T-helper 2 cell (primary cell): ENCODE measurements around the gene PKP4.

Source experiments
- DNase-seq, 5 experiments: peaks; one replicate each; pipeline versions ENCODE4 v3.0.0 to v3.0.0-alpha.2; 2012 to 2022

PKP4 gene

DNA sequence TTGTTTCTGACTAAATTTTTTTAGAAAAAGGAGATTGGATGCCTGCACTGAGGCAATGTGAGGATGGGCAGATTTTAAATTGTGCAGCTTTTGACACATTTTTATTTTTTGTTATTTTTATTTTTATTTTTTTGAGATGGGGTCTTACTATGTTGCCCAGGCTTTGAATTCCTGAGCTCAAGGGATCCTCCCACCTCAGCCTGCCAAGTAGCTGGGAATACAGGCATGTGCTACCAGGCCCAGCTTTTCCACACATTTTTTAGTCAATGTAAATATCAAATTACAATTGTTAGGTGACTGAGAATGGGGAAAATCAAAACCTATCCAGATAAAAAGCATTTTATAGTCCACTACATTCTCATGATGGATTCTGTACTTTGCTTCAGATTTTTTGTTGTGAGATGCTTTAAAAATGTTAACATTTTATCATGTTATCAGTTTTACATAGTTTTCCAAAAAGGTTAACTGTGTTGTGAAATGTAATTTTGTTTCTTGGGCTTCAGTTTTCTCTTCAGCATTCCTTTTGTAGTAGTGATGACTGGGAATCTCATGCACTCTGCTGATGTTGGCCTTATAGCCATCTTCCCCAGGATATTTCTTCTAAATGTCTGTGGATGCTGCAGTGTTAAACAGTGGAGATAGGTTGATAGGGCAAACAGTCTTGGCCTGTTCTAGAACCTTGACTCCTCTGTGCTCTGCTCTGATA is 41.4 kb downstream of the PKP4 start:
- no peak for DNase-seq

DNA sequence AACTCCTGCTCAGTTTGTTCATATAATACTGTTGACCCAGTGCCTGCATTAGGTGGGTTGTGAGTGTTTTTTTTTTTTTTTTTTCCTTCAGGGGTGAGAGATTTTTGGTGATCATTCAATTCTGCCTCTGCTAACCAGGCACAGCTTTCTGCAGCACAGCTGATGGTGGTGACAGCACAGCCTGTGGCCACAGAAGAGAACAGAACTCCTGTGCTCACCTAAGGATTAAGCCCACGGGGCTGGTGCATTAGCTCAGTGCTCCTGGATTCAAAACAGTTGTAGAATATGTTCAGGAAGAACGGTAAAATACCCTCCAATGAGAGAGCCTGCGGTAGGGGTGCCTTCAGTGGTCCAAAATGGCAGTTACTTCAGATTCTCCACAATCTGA is 42.0 kb downstream of the PKP4 start:
- peak in 1 of 5 experiments; percentile 12 for DNase-seq

DNA sequence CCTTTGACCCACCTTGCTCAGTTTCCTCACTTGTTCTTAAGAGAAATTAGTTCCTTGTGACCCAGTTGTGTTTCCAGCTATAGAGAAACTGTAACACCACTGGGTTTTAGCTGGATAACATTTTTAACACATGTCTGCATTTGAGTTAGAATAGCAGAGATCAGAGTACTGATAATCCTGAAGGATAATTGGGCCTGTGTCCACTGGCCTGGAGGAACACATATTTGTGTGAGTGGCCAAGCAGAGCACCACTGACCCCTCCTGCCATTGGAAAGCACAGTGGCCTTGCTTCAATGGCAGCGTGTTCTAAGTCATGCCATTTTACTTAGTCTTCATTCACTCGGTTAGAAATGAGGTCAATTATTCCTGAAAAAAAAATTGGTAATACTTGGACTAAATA is 42.6 kb downstream of the PKP4 start:
- no peak for DNase-seq

DNA sequence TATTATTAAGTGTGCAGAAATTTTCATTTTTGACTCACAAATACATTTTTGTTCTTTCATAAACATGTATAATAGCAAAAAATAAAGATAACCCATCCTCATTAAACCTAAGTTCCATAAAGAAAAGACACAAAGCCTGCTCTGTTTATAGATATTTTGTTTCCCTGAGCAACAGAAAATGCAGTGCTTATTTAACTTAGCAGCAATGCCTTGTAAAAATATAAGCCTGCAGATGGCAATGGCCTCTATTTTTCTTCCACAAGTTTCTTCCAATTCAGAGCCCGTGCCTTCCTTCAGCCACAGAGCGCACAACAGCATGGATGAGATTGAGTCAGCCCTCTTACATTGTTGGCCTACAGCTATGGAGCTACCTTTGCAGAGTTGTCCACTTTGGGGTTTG is 43.6 kb downstream of the PKP4 start:
- DNase-seq = no peak

DNA sequence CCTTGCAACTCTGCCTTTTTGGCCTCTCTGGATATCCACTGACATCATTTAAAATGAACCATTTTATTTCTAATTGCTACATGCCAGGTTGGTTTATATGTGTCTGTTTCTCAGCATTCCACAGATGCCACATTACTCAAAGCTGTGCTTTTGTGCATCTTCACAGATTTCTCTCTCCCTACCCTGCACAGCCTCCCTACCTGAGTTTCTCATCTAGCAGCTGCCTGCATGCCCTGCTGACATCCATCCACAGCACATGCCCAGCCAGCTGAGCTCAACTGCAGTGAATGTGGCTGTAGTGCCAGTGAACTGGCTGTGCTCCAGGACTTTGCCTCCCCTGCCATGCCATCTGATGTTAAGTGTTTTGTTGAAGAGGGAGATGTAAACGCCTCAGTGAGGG is 44.5 kb downstream of the PKP4 start:
- DNase-seq = no peak

DNA sequence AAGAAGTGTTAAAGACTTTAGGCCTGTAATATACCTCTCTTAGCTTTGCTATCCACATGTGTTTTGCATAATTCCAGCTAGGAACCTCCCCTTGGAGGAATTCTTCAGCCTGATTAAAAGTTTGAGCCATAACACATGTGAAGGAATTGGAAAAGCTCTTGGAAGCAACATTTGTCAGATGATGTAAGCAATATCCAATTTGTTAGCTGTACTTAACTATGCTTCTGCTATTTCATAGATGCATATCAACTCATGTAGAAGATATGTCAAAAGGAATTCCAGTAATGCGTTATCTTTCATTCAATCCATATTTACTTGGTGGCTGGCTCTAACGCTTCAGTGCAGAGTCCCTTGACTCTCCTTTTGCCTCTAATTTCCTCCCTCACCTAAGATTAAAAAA is 46.2 kb downstream of the PKP4 start:
- no peak for DNase-seq

DNA sequence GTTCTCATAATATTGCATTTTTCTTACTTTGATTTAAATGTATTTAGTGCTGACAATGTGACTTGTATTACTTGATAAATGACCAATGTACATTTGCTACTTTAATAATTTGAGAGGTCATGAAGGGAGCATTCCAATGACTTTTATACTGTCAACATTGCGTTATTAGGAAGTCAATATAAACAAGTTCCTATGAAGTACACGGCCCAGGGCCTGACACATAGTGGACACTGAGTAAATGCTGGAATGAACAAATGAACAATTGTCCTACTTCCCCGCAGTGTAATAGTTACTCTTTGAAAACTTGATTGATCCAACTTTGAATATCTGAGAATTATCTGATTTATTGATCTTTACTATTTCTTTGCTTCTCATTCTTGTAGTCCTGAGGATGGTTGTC is 47.3 kb downstream of the PKP4 start:
- DNase-seq = no peak

DNA sequence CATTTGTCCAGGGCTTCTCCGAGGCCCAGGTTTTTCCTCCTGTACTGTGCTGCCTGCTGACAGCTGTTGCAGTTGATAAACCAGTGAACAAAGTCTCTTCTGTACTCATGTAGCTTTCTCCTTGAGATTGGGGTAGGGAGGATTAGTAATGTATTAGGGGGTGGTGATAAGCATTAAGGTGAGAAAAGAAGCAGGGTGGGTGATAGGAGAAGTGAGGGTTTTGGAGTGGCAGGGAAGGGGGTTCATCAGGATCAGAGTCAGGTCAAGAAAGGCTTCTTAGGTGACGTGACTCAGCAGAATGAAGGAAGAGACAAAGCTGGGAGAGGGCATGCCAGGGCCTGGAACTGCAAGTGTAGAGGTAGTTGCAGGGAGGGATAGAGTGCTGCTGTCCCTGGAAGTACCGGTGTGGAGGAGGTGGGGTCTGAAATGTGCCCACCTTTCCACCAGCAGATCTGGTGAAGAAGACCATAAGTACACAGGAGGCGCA is 48.7 kb downstream of the PKP4 start:
- no peak for DNase-seq

DNA sequence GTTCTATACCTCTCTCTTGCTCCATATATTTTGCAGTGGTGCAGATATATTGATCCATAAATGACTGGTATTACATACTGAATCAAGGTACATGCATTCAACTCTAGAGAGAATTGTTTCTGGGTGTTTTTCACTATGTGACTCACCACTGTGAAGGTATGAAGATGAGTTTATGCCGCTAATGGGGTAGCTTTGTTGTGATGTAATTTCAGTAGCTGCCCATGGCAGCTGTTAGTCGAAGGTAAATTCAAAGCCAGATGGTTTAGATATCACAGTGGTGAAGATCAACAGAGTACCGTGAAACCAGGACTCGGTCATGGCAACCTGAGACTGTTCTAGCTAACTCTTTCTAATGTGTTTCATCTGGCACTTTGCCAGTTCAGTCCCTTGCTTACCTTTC is 50.4 kb downstream of the PKP4 start:
- peak in 1 of 5 experiments; percentile 84 for DNase-seq

DNA sequence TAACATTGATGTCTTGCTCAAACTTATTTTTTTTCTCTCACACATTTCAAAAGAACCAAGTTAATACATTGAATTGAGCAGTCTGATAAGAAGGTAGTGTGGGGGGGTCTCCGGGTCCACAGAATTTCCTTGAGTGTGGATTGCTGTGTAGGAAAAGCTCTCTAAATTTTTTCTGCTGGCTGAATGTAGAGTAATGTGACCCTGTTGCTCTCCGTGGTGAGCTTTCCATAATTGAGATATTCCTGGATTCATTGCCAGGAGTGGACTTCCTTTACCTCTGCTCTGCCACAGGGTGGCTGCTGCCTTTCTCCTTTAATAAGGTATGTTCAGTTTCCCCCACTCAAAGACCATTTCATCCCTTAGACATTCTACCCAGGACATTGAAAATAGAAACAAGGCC is 50.9 kb downstream of the PKP4 start:
- DNase-seq = no peak

DNA sequence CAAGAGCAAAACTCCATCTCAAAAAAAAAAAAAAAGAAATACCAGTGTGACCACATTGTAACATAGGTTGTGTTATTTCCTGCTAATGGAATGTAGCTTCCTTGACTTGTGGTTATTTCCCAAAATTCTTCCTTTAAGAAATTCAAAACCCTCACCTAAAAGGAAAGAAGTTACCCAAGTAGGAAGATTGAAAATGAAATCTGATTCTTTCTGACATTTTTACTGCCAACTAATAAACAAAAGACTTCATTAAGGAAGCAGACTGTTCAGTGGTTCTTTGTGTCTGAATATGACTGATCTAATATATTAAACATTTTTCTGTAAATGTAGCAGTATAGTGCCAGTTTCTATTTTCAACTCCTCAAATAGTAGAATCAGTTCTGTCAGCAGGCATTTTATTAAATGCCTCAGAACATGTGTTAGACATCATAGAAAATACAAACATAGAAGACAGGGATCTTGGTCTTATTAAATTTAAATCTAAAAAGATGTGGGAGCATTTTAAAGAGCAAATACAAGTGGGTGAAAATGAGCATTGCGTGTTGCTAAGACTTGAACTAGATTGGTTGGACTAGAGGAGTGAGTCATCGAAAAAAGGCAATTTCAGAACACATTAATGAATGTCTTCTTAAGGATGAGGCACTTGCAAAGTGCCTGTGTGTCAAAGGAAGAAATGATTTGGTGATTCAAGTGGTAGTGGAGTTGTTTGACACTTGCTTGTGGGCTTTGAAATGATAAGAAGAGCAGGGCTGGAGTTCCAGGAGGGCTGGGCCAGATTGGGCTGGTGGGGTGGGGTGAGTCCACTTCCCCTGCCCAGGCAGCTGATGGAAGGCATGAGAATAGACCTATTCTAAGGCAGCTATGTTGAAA is 53.4 kb downstream of the PKP4 start:
- DNase-seq = no peak

DNA sequence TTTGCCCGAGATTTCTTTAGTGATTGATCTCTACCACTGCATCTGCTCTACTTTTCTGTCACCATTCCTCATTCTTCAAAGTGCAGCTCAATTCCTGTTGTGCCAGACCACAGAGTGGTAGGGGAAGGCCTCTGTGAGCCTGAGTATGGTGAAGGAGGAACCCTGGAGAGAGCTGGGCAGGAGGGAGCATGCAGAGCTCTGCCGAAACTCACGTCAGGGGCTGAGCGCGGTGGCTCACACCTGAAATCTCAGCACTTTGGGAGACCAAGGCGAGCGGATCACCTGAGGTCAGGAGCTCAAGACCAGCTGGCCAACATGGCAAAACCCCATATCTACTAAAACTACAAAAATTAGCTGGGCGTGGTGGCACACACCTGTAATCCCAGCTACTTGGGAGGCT is 54.1 kb downstream of the PKP4 start:
- DNase-seq = no peak

DNA sequence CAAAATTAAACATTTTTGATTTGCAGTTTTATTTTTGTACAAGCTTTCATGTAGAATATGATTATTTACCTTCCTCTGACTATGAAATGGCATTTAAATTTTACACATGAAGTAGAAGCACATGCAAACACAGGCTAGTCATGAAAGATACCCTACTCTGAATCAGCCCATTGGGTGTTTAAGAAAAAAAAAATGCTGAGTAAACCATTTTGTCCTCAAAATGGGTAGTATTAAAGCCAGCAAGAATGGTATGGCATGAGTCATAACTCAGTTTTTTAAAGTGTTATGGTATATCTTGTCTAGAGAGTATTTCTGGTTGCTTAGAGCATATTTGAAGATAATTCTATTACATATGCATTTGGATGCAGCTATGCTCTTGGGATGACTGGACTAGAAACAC is 55.0 kb downstream of the PKP4 start:
- DNase-seq = no peak

DNA sequence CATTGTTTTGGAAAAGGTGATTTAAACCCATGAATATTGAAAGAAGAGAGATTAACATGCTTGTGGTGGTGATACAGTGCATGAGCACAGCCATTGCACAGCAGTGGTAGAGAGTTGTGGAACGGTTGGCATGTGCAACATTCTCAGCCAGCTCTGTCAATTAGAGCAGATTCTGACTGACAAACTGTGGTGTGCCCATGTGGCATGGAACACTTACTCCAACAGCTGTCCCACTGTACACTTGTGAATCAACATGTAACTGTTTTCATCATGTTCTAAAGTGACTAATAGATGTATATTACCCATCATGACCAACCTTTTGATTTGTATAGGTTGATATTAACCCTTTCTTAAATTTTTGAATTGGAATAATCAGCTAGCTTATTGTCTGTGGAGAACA is 55.6 kb downstream of the PKP4 start:
- no peak for DNase-seq

DNA sequence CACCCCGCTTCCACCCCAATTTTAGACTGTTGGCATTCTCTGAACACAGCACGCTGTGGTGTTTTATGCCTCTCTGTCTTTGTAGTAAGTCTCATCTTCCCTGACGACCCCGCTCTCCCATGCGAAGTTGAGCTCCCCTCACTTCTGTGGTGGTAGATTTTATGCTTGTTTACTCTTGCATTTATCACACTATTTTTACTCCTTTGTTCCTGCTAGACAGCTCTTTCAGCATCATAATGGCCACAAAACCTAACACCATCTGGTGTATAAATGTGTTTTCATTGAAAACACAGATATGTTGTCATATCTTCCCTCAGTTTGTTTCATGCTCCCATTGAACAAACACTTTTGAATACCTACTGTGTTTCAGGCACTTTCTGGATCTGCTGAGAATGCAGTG is 57.1 kb downstream of the PKP4 start:
- no peak for DNase-seq

DNA sequence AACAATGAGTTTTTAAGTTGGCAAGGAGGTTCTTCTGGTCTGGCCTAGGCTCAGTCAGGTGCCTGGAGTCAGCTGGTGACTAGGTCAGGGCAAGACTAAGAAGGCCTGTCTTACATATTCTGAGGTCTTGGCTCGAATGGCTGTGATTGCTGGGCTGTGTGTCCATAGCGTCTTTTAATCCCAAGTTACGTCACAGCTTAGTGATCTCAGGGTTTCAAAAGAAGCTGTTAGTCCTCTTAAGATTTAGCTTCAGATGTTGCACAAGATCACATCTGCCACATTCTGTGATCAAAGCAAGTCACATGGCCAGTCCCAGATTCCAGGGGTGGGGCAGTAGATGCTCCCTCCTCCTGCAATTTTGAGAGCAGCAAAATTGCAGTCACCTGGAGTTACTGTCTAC is 61.3 kb downstream of the PKP4 start:
- no peak for DNase-seq

DNA sequence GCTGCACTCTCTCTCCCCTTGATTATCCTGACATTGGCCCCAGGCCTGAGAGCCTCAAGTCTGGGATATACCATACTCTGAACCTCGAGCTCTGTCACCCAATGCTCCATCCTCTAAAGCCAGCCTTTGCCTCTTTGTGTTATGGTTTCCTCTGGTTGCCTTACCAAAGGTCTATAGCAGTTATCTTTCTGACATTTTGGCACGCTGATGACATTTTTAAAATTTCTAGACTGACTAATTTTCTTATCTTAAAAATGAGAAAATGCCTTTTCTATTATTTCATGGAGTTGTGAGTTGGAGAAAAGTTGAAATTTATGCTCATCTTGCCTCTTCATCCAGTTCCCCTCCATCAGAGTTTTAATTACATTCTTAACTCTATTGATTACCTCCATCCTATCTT is 62.7 kb downstream of the PKP4 start:
- DNase-seq = no peak

DNA sequence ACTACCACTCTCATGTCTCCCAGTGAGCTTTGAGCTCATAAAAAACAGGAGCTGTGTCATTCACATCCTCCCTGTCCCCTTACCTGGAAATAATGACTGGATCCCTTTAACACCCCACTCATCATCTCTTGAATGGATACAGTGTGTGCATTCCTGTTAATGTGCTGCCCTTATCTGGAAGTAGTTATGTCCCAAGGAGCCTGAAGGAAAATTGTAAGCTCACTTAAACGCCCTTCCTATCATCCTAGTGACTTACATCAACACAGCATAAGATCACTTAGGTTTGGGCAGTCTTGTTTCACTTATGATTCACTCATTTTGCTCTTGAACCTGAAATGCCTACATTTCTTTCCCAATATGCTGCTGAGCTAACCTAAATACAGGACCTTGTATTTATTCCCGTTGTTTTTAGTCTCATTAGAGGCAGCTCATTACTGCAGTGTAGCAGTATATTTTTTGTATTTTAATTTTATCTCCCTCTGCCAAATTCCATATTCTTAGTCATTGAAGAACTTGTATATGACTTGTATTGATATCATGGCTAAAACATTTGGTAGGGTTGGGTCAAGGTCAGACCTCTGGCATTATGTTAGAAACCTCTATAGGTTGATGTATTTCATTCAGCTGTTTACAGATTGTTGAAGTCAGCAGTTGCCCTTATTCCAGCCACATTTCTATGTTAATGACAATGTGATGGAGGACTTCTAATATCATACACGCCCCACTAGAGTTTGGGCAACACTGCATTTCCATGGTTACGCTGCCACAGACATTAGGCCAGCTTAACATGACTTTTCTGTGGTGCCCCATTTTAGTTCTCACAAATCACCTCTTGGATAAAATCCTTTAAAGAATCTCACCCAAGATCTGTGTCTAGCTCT is 72.9 kb downstream of the PKP4 start:
- DNase-seq = no peak

DNA sequence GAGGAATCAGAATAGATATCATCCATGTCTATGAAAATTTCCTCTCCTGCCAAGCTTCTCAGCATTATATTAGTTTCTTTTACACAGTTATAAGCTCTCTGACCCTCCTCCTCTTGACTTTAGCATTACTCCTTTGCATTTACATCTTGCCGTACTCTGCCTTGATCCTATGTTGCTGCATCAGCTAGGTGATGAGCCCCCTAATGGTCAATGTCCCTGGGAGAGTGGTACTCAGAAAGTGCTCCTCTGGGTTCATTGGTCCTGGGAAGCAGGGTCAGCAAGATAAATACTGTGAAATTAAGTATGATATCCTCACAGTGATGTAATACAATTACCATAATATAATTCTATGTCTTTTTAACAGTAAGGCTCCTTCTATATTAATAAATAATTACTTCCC is 74.1 kb downstream of the PKP4 start:
- no peak for DNase-seq

DNA sequence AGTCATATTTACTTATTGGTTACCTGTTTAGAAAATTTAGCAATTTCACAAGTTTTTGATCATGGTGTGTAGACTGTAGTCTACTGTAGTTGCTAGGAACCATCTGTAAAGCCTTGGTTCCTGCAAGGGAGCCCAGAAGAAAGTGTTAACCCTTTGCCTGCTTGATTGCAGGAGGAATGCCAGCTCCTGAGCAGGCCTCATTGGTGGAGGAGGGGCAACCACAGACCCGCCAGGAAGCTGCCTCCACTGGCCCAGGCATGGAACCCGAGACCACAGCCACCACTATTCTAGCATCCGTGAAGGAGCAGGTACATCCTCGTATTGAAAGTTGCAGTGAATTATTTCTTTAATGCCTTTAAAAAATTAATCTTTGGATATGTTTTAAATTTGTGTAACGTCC is 76.3 kb downstream of the PKP4 start:
- no peak for DNase-seq

DNA sequence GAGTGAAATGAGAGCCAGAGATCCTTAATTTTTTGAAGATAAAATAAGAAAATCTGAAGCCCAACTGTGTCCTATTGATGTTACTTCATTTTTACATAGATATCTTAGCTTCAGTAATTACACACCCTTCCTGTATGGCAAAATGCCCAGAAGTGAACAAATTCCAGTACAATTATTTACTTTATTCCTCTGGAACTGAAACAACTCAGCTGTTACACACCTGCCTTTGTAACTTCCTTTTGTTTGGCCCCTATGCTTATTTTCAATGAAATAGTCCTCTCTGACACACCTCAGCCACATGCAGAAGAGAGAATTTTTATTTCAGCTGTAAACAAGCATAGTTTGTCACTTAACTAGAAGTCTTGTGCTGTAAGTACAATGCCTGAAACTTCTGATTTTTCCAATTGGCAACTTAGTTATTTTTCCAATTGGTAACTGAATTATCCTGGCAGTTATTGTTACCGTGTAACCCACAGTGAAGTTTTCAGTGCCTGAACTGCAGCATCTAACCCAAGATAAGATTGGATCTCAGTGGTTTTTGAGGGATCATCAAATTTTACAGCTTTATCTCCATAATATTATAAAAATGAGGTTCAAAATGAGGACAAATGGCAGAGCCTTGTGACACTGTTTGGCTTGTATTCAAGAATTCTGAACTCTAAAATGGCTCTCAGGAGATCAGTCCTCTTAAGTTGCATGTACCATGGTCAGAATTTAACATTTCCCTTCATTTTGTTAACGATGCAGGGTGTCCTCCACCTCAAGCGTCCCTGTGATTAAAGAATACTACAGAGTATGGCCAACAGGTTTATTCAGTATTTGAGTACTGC is 82.6 kb downstream of the PKP4 start:
- no peak for DNase-seq

DNA sequence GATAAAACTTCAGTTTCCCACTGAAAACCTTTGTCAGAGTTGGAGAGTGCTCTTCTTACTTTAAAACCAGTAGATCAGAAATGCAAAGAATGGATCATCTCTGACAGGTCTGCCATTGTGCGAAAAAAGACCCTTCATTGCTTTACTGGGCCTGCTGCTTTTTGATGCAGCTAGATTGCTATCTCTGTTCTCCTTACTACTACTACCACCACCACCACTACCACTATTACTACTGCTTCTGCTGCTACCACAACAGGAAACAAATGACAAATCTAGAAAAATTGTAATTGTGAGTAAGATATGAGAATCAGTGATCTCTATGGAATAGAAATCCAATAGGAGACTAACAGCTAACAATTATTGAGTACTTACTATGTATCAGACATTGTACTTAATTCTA is 85.8 kb downstream of the PKP4 start:
- peak in 1 of 5 experiments; percentile 71 for DNase-seq
